ENCODE data around the gene HVCN1.

DNA sequence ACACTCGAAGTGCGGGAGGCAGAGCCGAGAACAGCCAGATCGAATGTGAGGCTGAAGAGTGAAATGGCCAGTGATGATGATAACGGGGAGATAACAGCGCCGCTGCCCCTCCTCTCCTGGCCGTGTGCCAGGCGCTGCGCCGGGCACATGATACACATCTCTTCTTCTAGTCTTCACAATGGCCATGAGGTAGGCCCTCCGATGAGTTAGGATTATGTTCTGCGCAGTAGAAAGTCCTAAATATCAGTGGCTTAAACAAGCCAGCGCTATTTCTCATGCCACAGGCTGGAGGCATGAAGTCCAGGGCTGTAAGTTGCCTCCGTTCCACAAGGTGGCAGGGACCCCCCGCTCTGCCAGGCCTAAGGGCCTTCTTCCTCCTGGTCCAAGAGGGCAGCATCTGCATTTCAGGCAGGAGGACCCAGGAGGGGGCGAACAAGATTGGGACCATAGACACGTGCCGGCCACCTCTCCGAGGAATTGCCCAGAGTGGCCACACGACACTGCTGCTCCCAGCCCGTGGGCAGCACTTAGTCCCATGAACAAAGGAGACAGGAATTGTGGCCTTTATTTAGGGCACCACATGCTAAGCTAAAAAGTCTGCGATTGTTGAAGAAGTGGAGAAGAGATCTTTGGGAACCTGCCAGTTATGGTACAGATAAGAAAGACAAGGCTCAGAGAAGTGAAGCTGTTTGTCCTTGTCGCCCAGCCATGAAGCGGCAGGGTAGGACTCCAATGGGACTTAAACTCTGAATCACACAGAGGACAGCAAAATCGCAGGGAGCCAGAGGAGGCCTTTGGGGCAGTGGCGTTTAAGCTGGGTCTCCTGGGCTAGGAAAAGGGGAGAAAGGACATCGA lies 10.9 kb upstream of the HVCN1 start:
- no peak for TF ChIP-seq POLR2A (IDR thresholded peaks at IDR 0.05)
- TF ChIP-seq CTCF (IDR thresholded peaks at IDR 0.05) = no peak
